Measurements from ENCODE around the gene PPARD.
"Not testable (repeated sequence)": the region's sequence is repeated elsewhere in the genome, so short reads cannot be mapped to it uniquely, and the experiment has no call there.

The PPARD gene

DNA sequence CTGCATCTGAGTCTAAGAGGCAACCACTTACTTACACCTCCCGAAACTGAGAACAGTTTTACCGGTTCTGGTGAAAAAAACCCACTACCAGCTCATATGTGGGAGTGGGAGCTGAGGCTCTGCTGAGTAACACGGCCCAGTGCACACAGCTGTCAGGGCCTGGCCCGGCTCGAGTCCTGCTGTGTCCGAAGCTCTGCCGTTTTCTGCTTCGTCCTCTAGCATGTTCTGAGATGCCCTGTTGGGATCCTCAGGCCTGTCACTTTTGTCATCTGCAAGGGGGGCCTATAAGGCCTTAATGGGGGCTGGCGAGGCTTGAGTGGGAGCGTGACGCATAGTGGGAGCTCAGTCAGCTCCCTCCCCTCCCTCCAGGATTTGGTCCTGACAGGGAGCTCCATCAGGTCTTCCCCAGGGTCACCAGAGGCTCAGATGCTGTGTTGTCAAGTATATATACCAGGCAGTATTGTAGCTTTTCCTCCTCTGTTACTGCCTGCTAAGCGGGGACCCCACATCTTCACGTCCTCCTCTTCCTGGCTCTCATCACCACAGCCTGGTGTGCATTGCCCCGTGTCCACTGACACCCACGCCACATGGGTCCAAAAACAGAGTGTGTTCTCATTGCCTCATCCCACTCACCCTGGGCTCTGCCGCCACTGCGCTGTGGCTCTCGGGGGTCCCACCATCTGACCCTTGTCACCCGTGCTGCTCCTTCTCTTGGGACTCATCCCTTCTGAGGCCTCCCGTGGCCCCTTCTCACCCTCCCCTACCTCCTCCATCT lies 64.5 kb downstream of the PPARD start:
- no peak for DNase-seq (ENCODE audit: low spot score)

- no peak for DNase-seq (ENCODE audit: low spot score)
These were observed 66.9 kb downstream of the PPARD start for GRCh38 chr6:35409245-35409644.

- DNase-seq (ENCODE audit: low spot score): no peak
These were observed 67.8 kb downstream of the PPARD start for GRCh38 chr6:35410131-35410530.

DNA sequence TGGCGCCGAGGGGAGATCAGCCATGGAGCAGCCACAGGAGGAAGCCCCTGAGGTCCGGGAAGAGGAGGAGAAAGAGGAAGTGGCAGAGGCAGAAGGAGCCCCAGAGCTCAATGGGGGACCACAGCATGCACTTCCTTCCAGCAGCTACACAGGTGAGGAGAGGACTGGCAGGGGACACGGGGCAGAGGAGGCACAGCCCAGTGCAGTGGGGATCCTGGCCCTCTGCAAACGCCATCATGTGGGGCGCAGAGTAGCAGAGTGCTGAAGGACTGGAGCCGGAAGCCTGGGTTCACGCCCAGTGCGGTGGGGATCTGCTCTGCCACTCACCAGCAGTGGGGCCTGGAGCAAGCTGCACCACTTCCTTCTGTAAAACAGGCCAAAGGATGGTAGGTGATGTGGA lies 68.7 kb downstream of the PPARD start:
- DNase-seq (ENCODE audit: low spot score): no peak

- no peak for DNase-seq (ENCODE audit: low spot score)
These were observed 69.7 kb downstream of the PPARD start for GRCh38 chr6:35412102-35412501.

- no peak for DNase-seq (ENCODE audit: low spot score)
These were observed 71.6 kb downstream of the PPARD start for GRCh38 chr6:35413911-35414310.

- DNase-seq (ENCODE audit: low spot score): peak; percentile 12
These were observed 72.9 kb downstream of the PPARD start for GRCh38 chr6:35415065-35415891.

DNA sequence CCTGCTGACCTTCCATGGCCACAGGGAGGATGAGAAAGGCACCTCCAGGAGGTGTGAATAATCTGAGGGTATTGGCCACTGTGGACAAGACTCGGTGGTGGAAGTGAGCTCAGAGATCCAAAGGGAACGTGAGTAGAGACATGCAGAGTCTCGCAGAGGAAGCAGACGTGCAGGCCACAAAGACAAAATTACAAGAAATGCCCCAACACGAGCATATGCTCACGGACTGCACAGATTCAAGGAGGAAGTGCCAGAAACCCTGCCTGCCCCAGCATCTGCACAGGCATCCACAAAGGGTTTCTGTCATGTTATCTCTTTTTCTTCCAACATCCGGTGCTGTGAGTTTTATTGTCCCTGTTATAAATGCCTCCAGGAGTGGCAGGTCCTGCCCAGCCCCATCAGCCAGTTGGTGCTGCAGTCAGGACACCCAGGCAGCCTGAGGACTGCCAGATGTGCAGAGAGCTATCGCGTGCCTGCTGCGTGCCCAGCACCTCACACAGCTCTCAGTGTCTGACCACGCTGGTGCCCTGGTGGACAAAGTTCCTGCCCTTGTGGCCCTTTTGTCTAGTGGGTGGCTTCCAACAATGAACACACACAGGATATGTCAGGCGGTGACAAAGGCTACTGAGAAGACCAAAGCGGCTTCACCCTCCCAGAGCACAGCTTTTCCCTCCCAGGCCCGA lies 75.8 kb downstream of the PPARD start:
- no peak for DNase-seq (ENCODE audit: low spot score)

GRCh38 chr6:35419417-35419816 lies 77.1 kb downstream of the PPARD start:
- DNase-seq (ENCODE audit: low spot score): no peak

GRCh38 chr6:35419961-35420360 lies 77.6 kb downstream of the PPARD start:
- no peak for DNase-seq (ENCODE audit: low spot score)

DNA sequence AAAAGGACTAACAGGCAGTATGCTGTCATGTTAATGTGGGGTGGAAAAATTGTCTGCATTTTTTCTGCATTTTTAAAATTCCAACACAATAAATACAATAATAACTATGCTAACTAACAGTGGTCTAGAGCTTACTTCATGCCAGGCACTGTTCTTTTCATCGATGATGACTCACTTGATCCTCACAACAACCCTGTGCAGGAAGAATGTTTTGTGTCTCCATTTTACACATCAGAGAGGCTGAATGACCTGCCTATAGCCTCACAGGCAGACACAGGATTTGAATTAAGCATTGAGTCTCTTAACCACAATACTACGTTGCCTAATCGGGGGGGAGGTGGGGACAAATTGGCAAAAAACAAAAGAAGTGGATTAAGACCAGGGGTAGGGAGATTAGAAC lies 82.9 kb downstream of the PPARD start:
- no peak for DNase-seq (ENCODE audit: low spot score)

- DNase-seq (ENCODE audit: low spot score): no peak
These were observed 83.7 kb downstream of the PPARD start for GRCh38 chr6:35426074-35426473.

DNA sequence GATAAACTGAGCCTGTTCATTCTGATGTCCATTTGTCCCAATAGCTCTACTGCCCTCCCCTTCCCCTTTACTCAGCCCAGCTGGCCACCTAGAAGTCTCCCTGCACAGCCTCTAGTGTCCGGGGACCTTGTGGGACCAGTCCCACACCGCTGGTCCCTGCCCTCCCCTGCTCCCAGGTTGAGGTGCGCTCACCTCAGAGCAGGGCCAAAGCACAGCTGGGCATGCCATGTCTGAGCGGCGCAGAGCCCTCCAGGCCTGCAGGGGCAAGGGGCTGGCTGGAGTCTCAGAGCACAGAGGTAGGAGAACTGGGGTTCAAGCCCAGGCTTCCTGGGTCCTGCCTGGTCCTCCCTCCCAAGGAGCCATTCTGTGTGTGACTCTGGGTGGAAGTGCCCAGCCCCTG lies 85.1 kb downstream of the PPARD start:
- no peak for DNase-seq (ENCODE audit: low spot score)

DNA sequence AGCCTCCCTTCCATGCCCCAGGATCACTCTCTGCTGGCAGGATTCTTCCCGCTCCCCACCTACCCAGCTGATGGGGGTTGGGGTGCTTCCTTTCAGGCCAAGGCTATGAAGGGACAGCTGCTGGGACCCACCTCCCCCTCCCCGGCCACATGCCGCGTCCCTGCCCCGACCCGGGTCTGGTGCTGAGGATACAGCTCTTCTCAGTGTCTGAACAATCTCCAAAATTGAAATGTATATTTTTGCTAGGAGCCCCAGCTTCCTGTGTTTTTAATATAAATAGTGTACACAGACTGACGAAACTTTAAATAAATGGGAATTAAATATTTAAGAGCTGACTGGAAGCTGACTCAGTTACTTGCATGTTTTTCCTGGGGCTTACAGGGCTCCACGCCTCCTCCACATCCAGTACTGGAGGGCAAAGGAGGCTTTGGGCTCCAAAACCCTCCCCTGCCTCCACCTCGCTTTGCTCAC lies 85.5 kb downstream of the PPARD start:
- no peak for DNase-seq (ENCODE audit: low spot score)

DNA sequence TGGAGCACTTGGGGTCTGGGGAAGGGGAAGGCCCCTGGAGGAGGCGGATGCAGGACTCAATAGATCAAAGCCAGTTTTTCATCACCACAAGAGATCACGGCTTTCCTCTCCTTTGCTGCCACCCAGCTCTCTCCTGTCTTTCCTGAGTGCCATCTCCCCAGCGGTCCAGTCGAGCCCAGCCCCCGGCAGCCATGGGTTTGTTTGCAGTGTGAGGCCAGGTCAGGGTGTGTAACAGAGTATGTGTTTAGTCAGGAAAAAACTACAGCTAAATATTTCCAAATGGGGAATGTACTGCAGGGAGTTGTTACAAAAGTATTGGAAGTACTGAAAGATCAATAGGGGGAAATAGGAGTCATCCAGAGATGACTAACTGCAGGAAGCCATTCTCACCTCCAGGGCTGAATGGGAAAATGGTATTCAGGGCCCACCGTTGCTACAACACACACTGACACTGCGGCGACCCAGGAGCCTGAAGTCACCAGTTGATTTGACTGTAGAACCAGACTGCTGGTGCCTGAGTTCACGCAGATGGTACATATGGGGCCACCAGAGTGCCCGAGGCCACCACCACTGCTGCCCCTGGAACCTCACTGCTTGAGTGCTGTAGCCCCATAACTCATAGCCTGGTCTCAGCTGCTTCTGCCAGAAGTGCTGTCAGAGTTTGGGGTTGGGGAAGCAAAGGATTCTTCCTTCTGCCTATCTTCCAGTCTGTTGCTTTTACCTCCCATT lies 86.2 kb downstream of the PPARD start:
- no peak for DNase-seq (ENCODE audit: low spot score)

DNA sequence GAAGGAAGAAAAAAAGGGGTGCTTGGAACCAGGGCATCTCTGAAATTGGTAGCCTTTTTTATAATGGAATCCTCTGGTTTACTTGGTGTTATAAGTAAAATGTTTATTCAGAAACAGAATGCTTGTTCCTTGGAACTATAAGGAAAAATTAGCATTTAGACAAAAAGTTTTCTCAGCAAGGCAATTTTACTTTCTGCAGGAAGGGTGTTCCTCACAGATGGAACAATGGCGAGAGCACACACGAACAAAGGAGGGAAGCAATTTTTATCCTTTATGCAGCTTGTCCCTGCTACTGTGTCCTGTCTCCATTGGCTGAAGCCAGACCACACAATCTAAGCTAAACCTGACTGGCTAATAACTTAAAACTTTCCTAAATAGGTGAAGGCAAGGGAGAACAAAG lies 87.1 kb downstream of the PPARD start:
- DNase-seq (ENCODE audit: low spot score): no peak

DNA sequence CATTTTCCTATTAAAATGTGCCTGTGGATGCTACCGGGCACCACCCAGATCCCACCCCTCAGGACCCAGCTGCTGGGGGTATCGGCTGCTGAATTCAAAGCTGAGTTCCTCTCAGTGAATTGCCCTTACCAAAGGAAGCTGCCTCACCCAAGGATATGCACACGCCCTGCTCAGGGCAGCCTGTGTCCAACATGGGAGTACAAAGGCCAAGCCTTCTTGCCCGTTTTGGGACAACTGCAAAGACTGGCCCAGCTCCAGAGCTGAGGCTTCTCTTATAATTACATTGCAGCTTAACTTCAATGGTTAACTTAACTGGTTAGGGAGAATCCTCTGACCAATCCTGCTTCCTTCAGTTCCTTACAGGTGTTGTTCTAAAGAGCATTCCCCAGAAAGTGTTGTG lies 89.9 kb downstream of the PPARD start:
- DNase-seq (ENCODE audit: low spot score): no peak

DNA sequence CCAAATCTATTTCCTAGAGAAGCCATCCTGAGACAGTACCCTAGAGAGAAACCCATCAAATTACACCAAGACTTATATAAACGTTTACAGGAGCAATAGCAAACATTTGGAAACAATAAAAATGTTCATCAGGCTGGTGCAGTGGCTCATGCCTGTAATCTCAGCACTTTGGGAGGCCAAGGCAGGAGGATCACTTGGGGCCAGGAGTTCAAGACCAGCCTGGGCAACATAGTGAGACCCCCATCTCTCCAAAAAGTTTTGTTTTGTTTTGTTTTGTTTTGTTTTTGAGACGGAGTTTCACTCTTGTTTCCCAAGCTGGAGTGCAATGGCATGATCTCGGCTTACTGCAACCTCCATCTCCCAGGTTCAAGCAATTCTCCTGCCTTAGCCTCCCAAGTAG lies 90.3 kb downstream of the PPARD start:
- not testable (repeated sequence) for DNase-seq (ENCODE audit: low spot score)

DNA sequence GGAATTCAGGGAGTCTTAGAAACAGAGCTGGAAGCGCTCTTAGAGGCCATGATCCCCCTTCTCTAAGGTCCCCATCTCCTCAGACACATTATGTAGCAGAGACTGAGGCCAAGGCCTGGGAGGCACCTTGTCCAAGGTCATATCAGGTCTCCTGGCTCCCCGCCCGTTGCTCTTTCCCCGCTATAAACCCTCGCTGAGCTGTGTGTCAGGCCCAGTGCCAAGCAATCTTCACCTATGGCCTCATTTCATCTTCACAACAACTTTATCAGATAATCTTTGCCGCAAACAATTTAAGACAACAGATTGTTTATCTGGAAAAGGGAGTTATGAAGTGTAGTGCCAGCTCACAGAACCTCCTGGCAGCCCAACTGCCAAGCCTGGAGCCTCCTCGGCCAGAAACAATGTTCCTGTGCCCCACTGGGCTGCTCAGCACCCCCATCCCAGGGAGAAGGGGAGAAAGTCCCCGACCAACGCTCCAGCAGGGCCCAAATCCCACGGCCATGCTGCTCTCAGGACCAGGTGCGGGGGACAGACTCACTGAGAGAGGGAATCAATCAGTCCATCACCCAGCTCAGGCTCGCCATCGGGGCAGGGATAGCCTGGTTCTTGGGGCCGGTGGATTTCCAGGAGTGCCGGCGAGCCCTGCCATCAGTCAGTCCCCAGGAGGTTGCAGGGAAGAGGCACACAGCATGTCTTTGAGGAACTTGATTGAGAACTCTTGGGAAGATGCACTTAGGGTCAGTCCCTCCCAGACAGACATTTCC lies 92.9 kb downstream of the PPARD start:
- DNase-seq (ENCODE audit: low spot score): no peak

GRCh38 chr6:35436071-35436857 lies 93.9 kb downstream of the PPARD start:
- DNase-seq (ENCODE audit: low spot score): no peak

Data from hematopoietic multipotent progenitor cell treated with erythropoietin and hydrocortisone succinate and interleukin-3 and kit ligand, for 17 days (in vitro differentiated cells).